GM18867 (cell line): ENCODE data around the gene ELOVL1.

Experiments
- ATAC-seq: cut with Tn5 transposase; IDR thresholded peaks from one replicate; pipeline ENCODE4 v1.9.1; 2021; ENCODE audit warnings: mild to moderate bottlenecking, moderate library complexity; ENCODE audit not compliant: unreplicated experiment

ELOVL1 gene

GRCh38 chr1:43331688-43332087 is 36.1 kb downstream of the ELOVL1 start:
- ATAC-seq, result no peak

GRCh38 chr1:43329995-43330751 is 37.6 kb downstream of the ELOVL1 start:
- ATAC-seq, result no peak

GRCh38 chr1:43327549-43328292 is 40.1 kb downstream of the ELOVL1 start:
- ATAC-seq, result no peak

- no peak for ATAC-seq
Measured at GRCh38 chr1:43325381-43325780, 42.4 kb downstream of the ELOVL1 start.

- no peak for ATAC-seq
Measured at GRCh38 chr1:43324810-43325209, 43.0 kb downstream of the ELOVL1 start.

- ATAC-seq, result no peak
Measured at GRCh38 chr1:43322506-43322905, 45.3 kb downstream of the ELOVL1 start.

GRCh38 chr1:43321331-43321891 is 46.4 kb downstream of the ELOVL1 start:
- no peak for ATAC-seq

- no peak for ATAC-seq
Measured at GRCh38 chr1:43319766-43320165, 48.0 kb downstream of the ELOVL1 start.

GRCh38 chr1:43319288-43319687 is 48.5 kb downstream of the ELOVL1 start:
- no peak for ATAC-seq

GRCh38 chr1:43318831-43319230 is 49.0 kb downstream of the ELOVL1 start:
- ATAC-seq, result no peak

- no peak for ATAC-seq
Measured at GRCh38 chr1:43317817-43318471, 49.9 kb downstream of the ELOVL1 start.

- no peak for ATAC-seq
Measured at GRCh38 chr1:43316738-43317520, 50.9 kb downstream of the ELOVL1 start.

- no peak for ATAC-seq
Measured at GRCh38 chr1:43315963-43316737, 51.7 kb downstream of the ELOVL1 start.

GRCh38 chr1:43315481-43315880 is 52.3 kb downstream of the ELOVL1 start:
- ATAC-seq, result no peak

- no peak for ATAC-seq
Measured at GRCh38 chr1:43314233-43314632, 53.6 kb downstream of the ELOVL1 start.

- ATAC-seq, result no peak
Measured at GRCh38 chr1:43313771-43314170, 54.0 kb downstream of the ELOVL1 start.
